Measurements from ENCODE around the gene CYP21A2. TPM values are rescaled to one million over a fixed set of nuclear protein-coding genes. Genes with fewer than 3 reads are reported as not detected.

CYP21A2 gene
- total RNA-seq, 1 experiment from 2014 or later: 0.76 TPM

DNA sequence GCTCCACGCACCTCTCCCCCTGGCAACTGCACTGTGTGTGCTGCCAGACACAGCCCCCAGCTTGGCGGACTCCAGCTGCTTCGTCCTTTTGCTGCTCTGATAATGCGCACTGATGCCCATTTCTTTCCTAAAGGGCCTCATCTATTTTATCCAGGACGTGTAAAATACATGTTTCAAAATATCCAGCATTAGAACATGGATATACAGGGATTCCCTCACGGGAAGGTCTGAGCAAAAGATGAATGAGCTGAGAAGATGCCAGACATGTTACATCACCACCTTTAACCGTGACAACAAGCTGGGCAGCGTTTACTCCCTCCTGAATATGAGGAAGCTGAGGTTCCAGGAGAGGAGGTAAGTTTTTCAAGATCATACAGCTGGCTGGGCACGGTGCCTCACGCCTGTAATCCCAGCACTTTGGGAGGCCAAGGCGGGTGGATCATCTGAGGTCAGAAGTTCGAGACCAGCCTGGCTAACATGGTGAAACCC lies 38.1 kb downstream of the CYP21A2 start:
- Mint-ChIP-seq H3K4me3 (ENCODE audit: low read depth, unreplicated experiment) (no peak overlapping the region), H3K27me3 (ENCODE audit: unreplicated experiment) (peaks cover 36% of the 10 kb centered on the region), H3K27ac (ENCODE audit: unreplicated experiment) (no peak overlapping the region), H3K9me3 (ENCODE audit: low read depth, unreplicated experiment) (no peaks in the 10 kb centered on the region), H3K36me3 (ENCODE audit: insufficient read depth, unreplicated experiment) (no peaks in the 10 kb centered on the region), H3K4me1 (ENCODE audit: low read depth, unreplicated experiment) (no peaks in the 10 kb centered on the region)
- TF ChIP-seq, protein P1, sequence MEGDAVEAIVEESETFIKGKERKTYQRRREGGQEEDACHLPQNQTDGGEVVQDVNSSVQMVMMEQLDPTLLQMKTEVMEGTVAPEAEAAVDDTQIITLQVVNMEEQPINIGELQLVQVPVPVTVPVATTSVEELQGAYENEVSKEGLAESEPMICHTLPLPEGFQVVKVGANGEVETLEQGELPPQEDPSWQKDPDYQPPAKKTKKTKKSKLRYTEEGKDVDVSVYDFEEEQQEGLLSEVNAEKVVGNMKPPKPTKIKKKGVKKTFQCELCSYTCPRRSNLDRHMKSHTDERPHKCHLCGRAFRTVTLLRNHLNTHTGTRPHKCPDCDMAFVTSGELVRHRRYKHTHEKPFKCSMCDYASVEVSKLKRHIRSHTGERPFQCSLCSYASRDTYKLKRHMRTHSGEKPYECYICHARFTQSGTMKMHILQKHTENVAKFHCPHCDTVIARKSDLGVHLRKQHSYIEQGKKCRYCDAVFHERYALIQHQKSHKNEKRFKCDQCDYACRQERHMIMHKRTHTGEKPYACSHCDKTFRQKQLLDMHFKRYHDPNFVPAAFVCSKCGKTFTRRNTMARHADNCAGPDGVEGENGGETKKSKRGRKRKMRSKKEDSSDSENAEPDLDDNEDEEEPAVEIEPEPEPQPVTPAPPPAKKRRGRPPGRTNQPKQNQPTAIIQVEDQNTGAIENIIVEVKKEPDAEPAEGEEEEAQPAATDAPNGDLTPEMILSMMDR (IDR thresholded peaks at IDR 0.05; ENCODE audit: unreplicated experiment): no peak
- CTCF ChIA-PET: no interaction called here
- intact Hi-C loops (cut with micrococcal nuclease; ENCODE audit: unreplicated experiment): no loop called here
- DNase-seq: no peak
- no TSS peak for BruUV-seq (replicated peaks)

DNA sequence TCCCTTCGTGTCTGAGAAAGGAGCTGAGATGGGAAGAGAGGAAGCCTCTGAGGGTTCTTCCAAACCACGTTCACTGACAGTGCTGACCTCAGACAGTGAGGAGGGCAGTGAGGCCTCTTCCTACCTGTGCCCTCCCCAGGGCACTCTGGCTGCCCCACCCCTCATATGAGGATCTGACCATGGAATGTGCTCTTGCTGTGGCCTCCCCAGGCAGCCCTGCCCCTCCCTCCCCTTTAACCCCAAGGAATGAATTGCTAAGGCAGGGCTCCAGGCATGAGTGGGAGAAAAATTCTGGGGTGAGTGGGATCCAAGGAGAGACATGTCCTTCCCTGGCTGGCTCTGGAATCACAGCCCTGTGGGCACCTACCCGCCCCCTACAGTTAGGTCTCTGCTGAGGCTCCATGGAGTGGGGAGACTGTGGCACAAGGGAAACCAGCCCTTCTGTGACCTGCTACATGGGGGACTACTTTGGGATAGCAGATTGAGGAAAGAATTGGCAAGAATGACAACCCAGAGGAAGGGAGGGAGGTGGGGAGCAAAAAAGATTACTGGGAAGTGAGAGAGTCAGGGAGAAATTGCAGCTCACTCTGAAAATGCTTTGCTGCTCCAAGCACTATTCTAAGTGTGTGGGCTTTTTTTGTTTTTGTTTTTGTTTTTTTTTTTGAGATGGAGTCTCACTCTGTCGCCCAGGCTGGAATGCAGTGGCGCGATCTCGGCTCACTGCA lies 41.5 kb downstream of the CYP21A2 start:
- CTCF ChIA-PET: no interaction called here
- Mint-ChIP-seq H3K27ac (ENCODE audit: unreplicated experiment) (no peak overlapping the region), H3K27me3 (ENCODE audit: unreplicated experiment) (peaks cover 64% of the 10 kb centered on the region), H3K36me3 (ENCODE audit: insufficient read depth, unreplicated experiment) (no peaks in the 10 kb centered on the region), H3K4me3 (ENCODE audit: low read depth, unreplicated experiment) (no peak overlapping the region), H3K4me1 (ENCODE audit: low read depth, unreplicated experiment) (no peaks in the 10 kb centered on the region), H3K9me3 (ENCODE audit: low read depth, unreplicated experiment) (no peaks in the 10 kb centered on the region)
- no TSS peak for BruUV-seq (replicated peaks)
- TF ChIP-seq, protein P1 (IDR thresholded peaks at IDR 0.05; ENCODE audit: unreplicated experiment): no peak
- no peak for DNase-seq
- intact Hi-C loops (cut with micrococcal nuclease; ENCODE audit: unreplicated experiment): no loop called here

DNA sequence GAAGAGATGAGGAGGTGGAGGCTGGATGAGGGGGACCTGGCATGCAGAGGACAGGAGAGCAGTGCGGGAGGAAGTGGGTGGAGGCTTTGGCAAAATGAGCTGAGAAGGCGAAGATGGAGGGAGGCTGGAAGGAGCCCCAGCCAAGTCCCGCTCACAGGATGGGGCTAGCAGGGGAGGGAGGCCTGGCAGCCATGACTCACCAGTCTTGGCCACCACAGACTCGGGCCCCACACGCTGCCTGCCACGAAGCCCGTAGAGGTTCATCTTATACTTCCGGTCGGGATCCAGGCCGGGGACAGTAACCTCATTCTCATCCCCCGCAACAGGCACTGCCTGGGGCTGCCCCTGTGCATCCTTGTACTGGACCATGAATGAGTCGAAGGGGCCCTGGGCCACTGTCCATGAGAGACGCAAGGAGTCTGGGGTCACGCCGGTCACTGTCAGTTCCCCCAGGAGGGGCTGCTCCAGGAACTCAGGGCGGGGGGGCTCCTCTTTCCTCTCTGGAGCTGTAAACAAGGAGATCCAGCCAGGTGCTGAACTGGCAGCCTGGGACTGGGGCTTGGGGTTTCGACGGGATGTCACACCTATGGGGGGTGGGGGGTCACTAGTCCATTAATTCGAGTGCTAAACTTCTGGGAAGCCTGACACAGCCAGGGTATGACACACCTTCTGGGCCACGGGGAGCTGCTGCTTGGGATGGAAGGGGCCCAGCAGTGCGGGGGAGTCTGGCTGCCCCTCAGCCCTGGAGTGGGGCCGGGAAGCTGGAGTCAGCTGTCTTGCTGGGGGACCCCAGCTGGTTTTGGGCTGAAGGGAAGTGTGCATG lies 43.2 kb downstream of the CYP21A2 start:
- peaks cover 2% of the 10 kb centered on the region for H3K4me1 Mint-ChIP-seq (ENCODE audit: low read depth, unreplicated experiment)
- CTCF ChIA-PET: interaction anchor here (0.6 kb wide), 1 partner anchor 126 kb away, joined by 3 read pairs; no protein-coding TSS in a partner anchor
- no peak for DNase-seq
- BruUV-seq (replicated peaks): no TSS peak
- intact Hi-C loops (cut with micrococcal nuclease; ENCODE audit: unreplicated experiment): no loop called here
- no peaks in the 10 kb centered on the region for H3K36me3 Mint-ChIP-seq (ENCODE audit: insufficient read depth, unreplicated experiment)
- H3K27me3 Mint-ChIP-seq (ENCODE audit: unreplicated experiment): peaks cover 64% of the 10 kb centered on the region
- H3K4me3 Mint-ChIP-seq (ENCODE audit: low read depth, unreplicated experiment): no peak overlapping the region
- no peak overlapping the region for H3K27ac Mint-ChIP-seq (ENCODE audit: unreplicated experiment)
- H3K9me3 Mint-ChIP-seq (ENCODE audit: low read depth, unreplicated experiment): no peaks in the 10 kb centered on the region
- TF ChIP-seq, protein P1 (IDR thresholded peaks at IDR 0.05; ENCODE audit: unreplicated experiment): no peak

DNA sequence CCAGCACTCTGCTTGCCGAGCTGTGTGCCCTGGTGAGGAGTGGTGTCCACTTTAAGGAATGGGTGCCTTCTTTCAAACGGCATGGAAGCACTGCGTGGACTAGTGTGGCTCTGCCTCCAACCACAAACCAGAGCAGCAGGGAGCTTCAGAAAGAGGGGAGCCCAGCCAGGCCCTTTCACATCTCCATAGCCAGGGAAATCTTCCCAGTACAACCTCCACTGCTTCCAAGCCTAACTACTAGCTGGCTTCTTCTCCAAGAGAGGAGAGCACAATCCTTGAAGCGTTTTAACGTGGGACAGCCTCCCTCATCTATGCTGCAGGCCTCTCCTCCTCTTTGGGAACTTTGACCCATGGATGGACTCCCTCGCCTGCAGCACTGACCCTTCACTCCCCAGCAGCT lies 44.3 kb downstream of the CYP21A2 start:
- TF ChIP-seq, protein P1 (IDR thresholded peaks at IDR 0.05; ENCODE audit: unreplicated experiment): no peak
- no TSS peak for BruUV-seq (replicated peaks)
- CTCF ChIA-PET: interaction anchor here (0.6 kb wide), 1 partner anchor 365 kb away, joined by 4 read pairs; no protein-coding TSS in a partner anchor
- Mint-ChIP-seq H3K4me1 (ENCODE audit: low read depth, unreplicated experiment) (peaks cover 9% of the 10 kb centered on the region), H3K4me3 (ENCODE audit: low read depth, unreplicated experiment) (no peak overlapping the region), H3K9me3 (ENCODE audit: low read depth, unreplicated experiment) (no peaks in the 10 kb centered on the region), H3K36me3 (ENCODE audit: insufficient read depth, unreplicated experiment) (no peaks in the 10 kb centered on the region), H3K27ac (ENCODE audit: unreplicated experiment) (no peak overlapping the region), H3K27me3 (ENCODE audit: unreplicated experiment) (peaks cover 70% of the 10 kb centered on the region)
- no peak for DNase-seq
- intact Hi-C loops (cut with micrococcal nuclease; ENCODE audit: unreplicated experiment): no loop called here

Measured in Calu3 (cell line).